Loucy (cell line): ENCODE results near the gene HOXD8.

Experiments used
- CTCF ChIP-seq: fragments of 200-600 bp; sonication (generic); conservative IDR thresholded peaks from 2 replicates; pipeline ENCODE4 v1.5.1; 2014; ENCODE audit warnings: mild to moderate bottlenecking, antibody characterized with exemption, low read length
- EZH2phosphoT487 ChIP-seq: fragments of 200-600 bp; IDR thresholded peaks from 2 replicates; pipeline ENCODE4 v1.6.1; 2018; ENCODE audit warnings: antibody characterized with exemption, mild to moderate bottlenecking, moderate library complexity, borderline replicate concordance

- TF ChIP-seq CTCF (no peak), EZH2phosphoT487 (no peak)
Observed at GRCh38 chr2:176120364-176121189, 8.9 kb upstream of the HOXD8 start.
